Memory B cell (primary cell): Measurements from ENCODE around the gene FAAH.

Experiments used
- ATAC-seq: fragments of 150-1000 bp; cut with Tn5 transposase; 2 replicates; pipeline ENCODE4 v1.10.0; 2021; ENCODE audit warnings: low read depth, mild to moderate bottlenecking, moderate library complexity
- DNase-seq, 2 donors: peaks; one replicate each; pipeline ENCODE4 v3.0.0; 2022; ENCODE audit warnings: low spot score in 2 of 2
- H3K27ac Mint-ChIP-seq: one replicate; pipeline ENCODE4 v1.8.0; 2022; ENCODE audit warnings: mild to moderate bottlenecking, moderate library complexity, mixed read lengths
- H3K27me3 Mint-ChIP-seq: one replicate; pipeline ENCODE4 v1.8.0; 2022; ENCODE audit warnings: mixed read lengths
- H3K36me3 Mint-ChIP-seq: one replicate; pipeline ENCODE4 v1.8.0; 2022; ENCODE audit warnings: mild to moderate bottlenecking, mixed read lengths
- H3K4me1 Mint-ChIP-seq: one replicate; pipeline ENCODE4 v1.8.0; 2022; ENCODE audit warnings: mixed read lengths
- H3K4me3 Mint-ChIP-seq: one replicate; pipeline ENCODE4 v1.8.0; 2022; ENCODE audit warnings: mild to moderate bottlenecking, moderate library complexity, mixed read lengths
- H3K9me3 Mint-ChIP-seq: one replicate; pipeline ENCODE4 v1.8.0; 2022; ENCODE audit warnings: mixed read lengths

Gene FAAH

DNA sequence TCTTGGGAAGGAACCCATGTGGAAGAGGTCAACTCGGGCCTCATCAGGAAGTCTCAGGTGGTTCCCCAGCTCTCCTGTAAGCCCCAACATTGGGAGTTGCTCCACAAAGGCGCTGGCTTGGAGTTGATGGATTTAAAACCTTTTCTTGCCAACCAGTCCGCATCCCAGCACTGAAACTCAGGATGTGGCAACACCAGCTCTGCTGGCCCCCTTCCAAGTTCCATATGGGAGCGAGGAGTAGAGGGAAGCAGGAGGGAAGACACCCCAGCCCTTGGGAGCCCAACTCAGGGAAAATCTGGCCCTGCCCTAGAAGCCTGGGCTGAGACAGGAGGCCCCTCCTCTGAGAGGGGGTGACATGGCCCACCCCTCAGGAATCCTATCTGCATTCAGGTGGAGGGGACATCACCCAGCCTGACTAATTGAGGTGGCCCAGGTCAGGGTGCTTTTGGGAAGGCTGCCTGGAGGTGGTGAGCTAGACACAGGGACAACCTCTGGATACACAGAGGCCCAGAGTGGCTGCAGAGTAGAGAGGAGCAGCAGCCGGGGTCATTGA lies 62.4 kb downstream of the FAAH start:
- no peaks in the 10 kb centered on the region for H3K36me3 Mint-ChIP-seq
- ATAC-seq (no peak), DNase-seq (no peak)
- H3K27ac Mint-ChIP-seq: no peak overlapping the region
- H3K9me3 Mint-ChIP-seq: no peaks in the 10 kb centered on the region
- no peaks in the 10 kb centered on the region for H3K4me1 Mint-ChIP-seq
- no peak overlapping the region for H3K4me3 Mint-ChIP-seq
- peaks cover 30% of the 10 kb centered on the region for H3K27me3 Mint-ChIP-seq

DNA sequence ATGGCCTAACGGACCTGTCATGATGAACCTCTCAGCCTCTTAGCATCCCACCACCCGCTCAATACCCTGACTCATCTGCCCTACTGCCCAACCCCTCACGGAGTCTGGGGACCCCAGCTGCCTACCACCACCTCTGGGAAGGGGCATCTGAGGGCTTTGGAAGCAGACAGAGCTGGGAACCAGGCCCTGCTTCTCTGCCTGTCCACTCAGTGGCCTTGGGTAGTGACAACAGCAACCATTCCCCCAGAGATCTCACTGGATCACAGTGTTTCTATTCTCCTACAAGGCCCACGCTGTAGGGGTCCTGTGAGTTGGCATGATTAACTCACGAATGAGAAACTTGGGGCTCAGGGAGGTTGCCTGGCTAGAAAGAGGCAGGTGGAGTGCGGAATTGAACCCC lies 63.1 kb downstream of the FAAH start:
- H3K4me1 Mint-ChIP-seq: no peaks in the 10 kb centered on the region
- H3K27me3 Mint-ChIP-seq: peaks cover 28% of the 10 kb centered on the region
- no peak for DNase-seq
- H3K9me3 Mint-ChIP-seq: no peaks in the 10 kb centered on the region
- no peak overlapping the region for H3K4me3 Mint-ChIP-seq
- no peak for ATAC-seq
- H3K36me3 Mint-ChIP-seq: no peaks in the 10 kb centered on the region
- no peak overlapping the region for H3K27ac Mint-ChIP-seq

DNA sequence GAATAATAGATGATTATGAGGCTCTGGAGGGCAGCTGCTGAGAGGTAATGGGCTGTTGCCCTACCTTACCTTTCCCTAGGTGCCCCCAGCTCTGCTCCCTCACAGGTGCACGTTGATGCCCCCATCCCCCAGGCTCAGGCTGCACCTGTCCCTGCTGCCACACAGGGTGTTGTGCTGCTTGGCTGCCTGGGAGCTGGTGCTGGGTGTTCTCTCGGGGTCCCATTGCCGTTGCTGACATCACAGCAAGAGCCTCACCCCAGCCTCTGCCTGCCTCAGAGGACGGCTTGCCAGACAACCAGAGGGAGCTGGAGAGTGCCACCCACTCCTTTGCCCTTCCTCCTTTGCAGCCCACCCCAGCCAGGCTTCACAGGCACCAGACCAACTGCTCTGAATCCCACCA lies 64.1 kb downstream of the FAAH start:
- H3K27me3 Mint-ChIP-seq: peaks cover 26% of the 10 kb centered on the region
- H3K36me3 Mint-ChIP-seq: no peaks in the 10 kb centered on the region
- no peaks in the 10 kb centered on the region for H3K9me3 Mint-ChIP-seq
- H3K4me1 Mint-ChIP-seq: no peaks in the 10 kb centered on the region
- H3K27ac Mint-ChIP-seq: no peak overlapping the region
- no peak overlapping the region for H3K4me3 Mint-ChIP-seq
- ATAC-seq (no peak), DNase-seq (no peak)

DNA sequence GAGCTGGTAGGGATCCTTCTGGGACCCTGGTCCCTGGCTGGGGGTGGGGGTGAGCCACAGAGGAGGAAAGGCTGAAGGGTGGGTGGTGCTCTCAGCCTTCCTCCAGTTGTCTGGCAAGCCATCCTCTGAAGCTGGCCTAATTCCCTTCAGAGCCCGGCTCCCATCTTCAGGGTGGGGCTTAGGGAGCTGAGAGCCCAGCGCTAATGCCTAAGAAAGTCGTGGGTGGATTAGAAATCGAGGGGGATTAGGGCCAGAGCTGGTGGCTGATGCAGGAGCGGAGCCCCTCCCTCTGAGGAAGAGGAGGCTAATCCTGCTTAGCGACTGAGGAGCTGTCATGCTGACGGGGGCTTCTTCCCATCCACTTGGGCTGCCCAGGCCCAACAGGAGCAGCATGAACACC lies 64.7 kb downstream of the FAAH start:
- Mint-ChIP-seq H3K27ac (no peak overlapping the region), H3K36me3 (no peaks in the 10 kb centered on the region), H3K27me3 (peaks cover 26% of the 10 kb centered on the region), H3K4me1 (no peaks in the 10 kb centered on the region), H3K4me3 (no peak overlapping the region), H3K9me3 (no peaks in the 10 kb centered on the region)
- ATAC-seq (no peak), DNase-seq (no peak)

DNA sequence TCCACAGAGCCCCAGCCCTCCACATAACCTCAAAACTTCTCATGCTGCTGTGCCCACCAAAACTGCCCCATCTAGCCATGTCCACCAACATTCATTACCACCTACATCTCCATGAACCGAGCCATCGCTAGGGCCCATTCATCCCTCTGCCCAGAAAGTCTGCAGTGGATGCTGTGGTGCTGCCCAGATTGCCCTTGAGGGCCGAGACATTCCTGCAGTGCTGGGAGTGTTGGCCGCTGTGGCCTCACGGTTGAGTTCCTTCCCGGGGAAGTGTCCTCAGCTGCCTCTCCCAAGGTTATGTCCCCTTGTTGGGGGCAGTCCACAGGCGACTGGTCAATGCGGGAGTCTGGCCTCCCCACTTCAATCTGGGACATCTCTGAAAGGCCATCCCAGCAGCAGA lies 65.2 kb downstream of the FAAH start:
- DNase-seq (no peak), ATAC-seq (no peak)
- no peaks in the 10 kb centered on the region for H3K36me3 Mint-ChIP-seq
- H3K9me3 Mint-ChIP-seq: no peaks in the 10 kb centered on the region
- peaks cover 28% of the 10 kb centered on the region for H3K27me3 Mint-ChIP-seq
- no peak overlapping the region for H3K27ac Mint-ChIP-seq
- H3K4me1 Mint-ChIP-seq: no peaks in the 10 kb centered on the region
- H3K4me3 Mint-ChIP-seq: no peak overlapping the region

DNA sequence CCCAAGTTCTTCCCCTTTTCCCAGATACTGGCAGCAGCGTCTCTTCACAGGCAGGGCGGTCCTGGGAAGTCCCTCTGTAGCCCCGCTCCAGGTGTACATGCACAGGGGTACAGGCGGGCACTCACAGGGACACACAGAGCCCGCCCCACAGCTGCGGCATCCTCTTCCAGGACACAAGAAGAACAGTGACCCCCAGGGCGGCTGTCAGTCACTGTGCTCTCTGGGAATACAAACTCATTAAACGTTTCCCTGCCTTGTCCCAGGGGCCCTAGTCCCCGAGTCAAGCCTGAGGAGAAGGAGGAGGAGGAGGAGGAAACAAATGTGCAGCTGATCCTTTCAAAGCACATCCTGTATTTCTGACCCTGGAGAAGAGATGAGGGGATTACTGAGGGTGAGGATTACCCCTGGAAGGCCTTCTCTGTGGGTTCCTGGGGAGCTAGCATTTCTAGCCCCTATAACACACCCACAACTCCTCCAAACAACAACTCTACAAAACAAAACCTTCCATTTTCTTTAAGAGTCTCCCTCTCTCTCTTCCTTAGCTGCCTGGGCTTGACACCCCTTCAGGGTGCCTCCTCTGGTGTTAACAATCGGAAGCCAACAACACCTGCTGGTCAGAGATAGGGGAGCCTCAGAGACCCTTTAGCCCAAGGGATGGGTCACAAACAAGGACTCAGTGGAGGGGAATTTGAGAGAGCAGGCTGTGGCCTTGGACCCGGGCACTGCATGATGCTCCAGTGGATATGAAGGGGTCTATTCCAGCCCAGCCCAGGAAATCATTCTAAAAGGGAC lies 67.1 kb downstream of the FAAH start:
- Mint-ChIP-seq H3K9me3 (no peaks in the 10 kb centered on the region), H3K27me3 (peaks cover 23% of the 10 kb centered on the region), H3K27ac (no peak overlapping the region), H3K4me1 (peaks cover 4% of the 10 kb centered on the region), H3K36me3 (no peaks in the 10 kb centered on the region), H3K4me3 (no peak overlapping the region)
- ATAC-seq (no peak), DNase-seq (no peak)

DNA sequence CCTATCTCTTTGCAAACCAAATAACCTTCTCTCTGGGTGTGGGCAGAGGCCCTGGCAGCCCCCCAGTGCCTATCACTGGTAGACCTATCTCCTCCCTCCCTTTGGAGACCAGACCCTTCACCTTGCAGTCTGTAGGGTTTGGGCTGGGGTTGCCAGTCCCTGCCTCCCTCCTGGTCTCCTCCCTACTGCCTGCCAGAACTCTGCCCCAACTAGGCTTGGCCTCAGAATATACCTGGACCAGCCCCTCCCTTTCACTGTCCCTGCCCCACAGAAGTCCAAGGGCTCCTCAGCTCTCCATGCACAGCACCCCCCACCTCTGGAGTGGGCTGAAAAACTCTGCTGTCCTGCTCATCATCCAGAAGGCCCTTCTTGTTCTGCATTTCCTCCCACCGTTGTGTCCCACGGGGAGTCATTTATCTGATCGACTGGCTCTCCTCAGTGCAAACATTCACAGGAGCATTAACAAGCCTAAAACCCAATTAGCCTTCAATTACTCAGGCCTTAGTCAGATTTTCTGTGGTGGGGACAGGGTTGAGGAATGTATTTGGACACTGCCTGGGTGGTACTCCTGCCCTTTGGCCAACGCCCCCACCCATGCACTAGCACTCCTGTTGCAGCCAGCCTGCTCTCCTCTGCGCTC lies 67.8 kb downstream of the FAAH start:
- ATAC-seq: no peak
- H3K4me3 Mint-ChIP-seq: no peak overlapping the region
- H3K9me3 Mint-ChIP-seq: no peaks in the 10 kb centered on the region
- H3K27me3 Mint-ChIP-seq: peaks cover 24% of the 10 kb centered on the region
- no peak overlapping the region for H3K27ac Mint-ChIP-seq
- peaks cover 4% of the 10 kb centered on the region for H3K4me1 Mint-ChIP-seq
- no peaks in the 10 kb centered on the region for H3K36me3 Mint-ChIP-seq
- no peak for DNase-seq
